Measurements from ENCODE around the gene SCAANT1. TPM values are rescaled to one million over a fixed set of nuclear protein-coding genes. Genes with fewer than 3 reads are reported as not detected.

Gene SCAANT1
- polyA plus RNA-seq, 3 donors, result not detected

DNA sequence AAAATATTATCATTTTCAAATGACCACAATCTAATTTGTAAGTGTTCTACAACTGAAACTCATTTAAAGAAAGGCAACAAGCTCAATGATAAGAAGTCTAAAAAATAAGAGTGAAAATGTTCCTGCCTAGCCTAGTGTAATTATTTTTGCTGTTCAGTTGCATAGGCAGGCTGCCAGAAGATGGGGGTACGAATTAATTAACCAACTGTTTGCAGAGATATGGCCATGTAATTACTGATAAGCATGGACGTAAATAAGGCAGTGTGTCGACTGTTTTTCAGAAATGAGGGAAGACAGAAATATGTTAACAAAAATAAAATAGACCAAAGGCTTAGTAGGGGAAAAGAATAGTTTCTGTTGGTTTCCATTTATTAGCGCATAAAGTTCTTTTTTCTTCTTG is 24.7 kb upstream of the SCAANT1 start:
- H3K9me3 Mint-ChIP-seq, result no peaks in the 10 kb centered on the region
- no peaks in the 10 kb centered on the region for H3K27me3 Mint-ChIP-seq (ENCODE audit: low read depth in 3 of 3)
- TF ChIP-seq, protein P1, sequence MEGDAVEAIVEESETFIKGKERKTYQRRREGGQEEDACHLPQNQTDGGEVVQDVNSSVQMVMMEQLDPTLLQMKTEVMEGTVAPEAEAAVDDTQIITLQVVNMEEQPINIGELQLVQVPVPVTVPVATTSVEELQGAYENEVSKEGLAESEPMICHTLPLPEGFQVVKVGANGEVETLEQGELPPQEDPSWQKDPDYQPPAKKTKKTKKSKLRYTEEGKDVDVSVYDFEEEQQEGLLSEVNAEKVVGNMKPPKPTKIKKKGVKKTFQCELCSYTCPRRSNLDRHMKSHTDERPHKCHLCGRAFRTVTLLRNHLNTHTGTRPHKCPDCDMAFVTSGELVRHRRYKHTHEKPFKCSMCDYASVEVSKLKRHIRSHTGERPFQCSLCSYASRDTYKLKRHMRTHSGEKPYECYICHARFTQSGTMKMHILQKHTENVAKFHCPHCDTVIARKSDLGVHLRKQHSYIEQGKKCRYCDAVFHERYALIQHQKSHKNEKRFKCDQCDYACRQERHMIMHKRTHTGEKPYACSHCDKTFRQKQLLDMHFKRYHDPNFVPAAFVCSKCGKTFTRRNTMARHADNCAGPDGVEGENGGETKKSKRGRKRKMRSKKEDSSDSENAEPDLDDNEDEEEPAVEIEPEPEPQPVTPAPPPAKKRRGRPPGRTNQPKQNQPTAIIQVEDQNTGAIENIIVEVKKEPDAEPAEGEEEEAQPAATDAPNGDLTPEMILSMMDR (IDR thresholded peaks at IDR 0.05), result no peak
- peak overlapping the region; percentile 59 to 89 (median 83) for H3K27ac Mint-ChIP-seq
- DNase-seq, result no peak
- no peak overlapping the region for H3K9ac ChIP-seq (ENCODE audit: insufficient read depth, low read length, poor library complexity, severe bottlenecking)
- no peaks in the 10 kb centered on the region for H3K27me3 ChIP-seq (ENCODE audit: control insufficient read depth in 2 of 2, insufficient read depth in 2 of 2, low read length in 2 of 2)
- no peaks in the 10 kb centered on the region for H3K9me3 ChIP-seq (replicated peaks in 1 of 2; ENCODE audit: control insufficient read depth in 1 of 2, insufficient read depth in 1 of 2, low read length in 2 of 2)
- no peak overlapping the region for H3K4me3 Mint-ChIP-seq
- H3K36me3 Mint-ChIP-seq, result peaks cover 5 to 16% of the 10 kb centered on the region in 2 donors
- H4K20me1 ChIP-seq (ENCODE audit: insufficient read depth, low read length), result peaks cover 52% of the 10 kb centered on the region
- intact Hi-C loops (cut with micrococcal nuclease), result no loop called here
- H3K27ac ChIP-seq (ENCODE audit: low read depth in 1 of 2, low read length in 2 of 2), result peak overlapping the region in 1 of 2 donors; percentile 67
- H3K4me1 Mint-ChIP-seq, result peaks cover 82% of the 10 kb centered on the region
- H3K4me1 ChIP-seq (ENCODE audit: control insufficient read depth in 1 of 2, insufficient read depth in 2 of 2, low read length in 2 of 2), result peaks cover 77 to 84% of the 10 kb centered on the region in 2 donors
- peak overlapping the region in 1 of 3 experiments; percentile 8 for H3K4me3 ChIP-seq (replicated peaks in 1 of 3; ENCODE audit: low read depth in 2 of 3, low read length in 3 of 3)
- H2AFZ ChIP-seq (ENCODE audit: insufficient read depth, low read depth, low read length, poor library complexity, severe bottlenecking), result no peak overlapping the region
- H3K79me2 ChIP-seq (ENCODE audit: insufficient read depth, low read length), result peaks cover 79% of the 10 kb centered on the region
- peaks cover 0 to 2% of the 10 kb centered on the region in 2 donors for H3K36me3 ChIP-seq (replicated peaks in 1 of 2; ENCODE audit: control insufficient read depth in 1 of 2, insufficient read depth in 2 of 2, low read length in 2 of 2)
- H3K4me2 ChIP-seq (replicated peaks; ENCODE audit: extremely low read depth, low read length, poor library complexity, severe bottlenecking), result peak overlapping the region; percentile 24
- no CpG with 5 or more reads among the region's 4 CpGs for WGBS (ENCODE audit: insufficient coverage)

DNA sequence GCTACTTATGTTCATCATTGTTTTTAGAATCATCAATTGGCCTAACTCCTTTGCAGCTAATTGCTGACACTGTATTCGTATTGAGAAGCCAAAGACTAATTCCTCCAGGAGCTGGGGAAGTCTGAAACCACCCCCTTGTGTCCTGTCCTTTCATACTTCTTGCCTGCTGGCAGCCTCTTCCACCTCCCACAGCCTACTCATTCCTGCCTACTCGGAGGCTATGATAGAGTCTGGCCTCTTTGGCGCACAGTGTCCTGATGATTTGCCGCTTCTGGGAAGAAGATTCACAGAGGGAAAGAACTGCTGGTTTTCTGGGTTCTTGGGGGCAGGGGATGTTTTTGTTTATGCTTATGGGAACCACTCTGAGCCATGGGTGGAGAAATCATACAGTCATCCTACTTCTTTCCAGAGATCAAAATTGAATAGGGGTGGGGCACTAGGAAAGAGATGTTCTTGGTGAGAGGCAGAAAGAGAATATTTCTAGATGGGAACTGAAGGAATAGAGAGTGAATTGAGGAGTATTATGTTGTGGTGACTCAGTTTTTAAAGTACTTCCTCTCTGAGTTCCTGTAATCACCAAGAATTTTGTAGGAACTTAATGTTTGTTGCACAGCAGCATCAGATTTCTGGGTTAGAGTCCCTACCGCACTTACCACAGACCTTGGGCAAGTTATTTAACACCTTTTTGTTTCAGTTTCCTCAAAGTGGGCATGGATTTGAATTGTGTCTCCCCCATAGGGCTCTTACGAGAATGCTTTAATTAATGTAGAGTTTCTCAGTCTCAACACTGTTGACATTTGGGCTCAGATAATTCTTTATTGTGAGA is 22.1 kb upstream of the SCAANT1 start:
- H3K9ac ChIP-seq (ENCODE audit: insufficient read depth, low read length, poor library complexity, severe bottlenecking), result no peak overlapping the region

More for the DNA sequence above, 22.1 kb upstream of the SCAANT1 start:
- Histone ChIP-seq H4K20me1 (ENCODE audit: insufficient read depth, low read length) (peaks cover 32% of the 10 kb centered on the region), H3K4me2 (replicated peaks; ENCODE audit: extremely low read depth, low read length, poor library complexity, severe bottlenecking) (peak overlapping the region; percentile 72), H3K27ac (ENCODE audit: low read depth in 1 of 2, low read length in 2 of 2) (peak overlapping the region; percentile 51 to 79), H3K36me3 (replicated peaks in 1 of 2; ENCODE audit: control insufficient read depth in 1 of 2, insufficient read depth in 2 of 2, low read length in 2 of 2) (no peaks in the 10 kb centered on the region), H2AFZ (ENCODE audit: insufficient read depth, low read depth, low read length, poor library complexity, severe bottlenecking) (no peak overlapping the region), H3K9me3 (replicated peaks in 1 of 2; ENCODE audit: control insufficient read depth in 1 of 2, insufficient read depth in 1 of 2, low read length in 2 of 2) (no peaks in the 10 kb centered on the region), H3K4me1 (ENCODE audit: control insufficient read depth in 1 of 2, insufficient read depth in 2 of 2, low read length in 2 of 2) (peaks cover 77 to 87% of the 10 kb centered on the region in 2 donors), H3K4me3 (replicated peaks in 1 of 3; ENCODE audit: low read depth in 2 of 3, low read length in 3 of 3) (peak overlapping the region in 1 of 3 experiments; percentile 61), H3K27me3 (ENCODE audit: control insufficient read depth in 2 of 2, insufficient read depth in 2 of 2, low read length in 2 of 2) (no peaks in the 10 kb centered on the region), H3K79me2 (ENCODE audit: insufficient read depth, low read length) (peaks cover 79% of the 10 kb centered on the region)
- DNase-seq, result peak; percentile 74 to 89 (median 80)
- TF ChIP-seq, protein P1 (IDR thresholded peaks at IDR 0.05), result no peak
- no peaks in the 10 kb centered on the region for H3K9me3 Mint-ChIP-seq
- H3K4me1 Mint-ChIP-seq, result peaks cover 92% of the 10 kb centered on the region
- WGBS (ENCODE audit: insufficient coverage), result no CpG with 5 or more reads among the region's 6 CpGs
- peak overlapping the region; percentile 39 to 83 for H3K4me3 Mint-ChIP-seq
- intact Hi-C loops (cut with micrococcal nuclease), result loop anchor here in 1 of 2 donors (5.0 kb wide), 1 partner anchor 33 kb away; no protein-coding TSS in a partner anchor
- peaks cover 17 to 26% of the 10 kb centered on the region in 2 donors for H3K36me3 Mint-ChIP-seq
- H3K27ac Mint-ChIP-seq, result peak overlapping the region; percentile 90 to 97 (median 95)
- H3K27me3 Mint-ChIP-seq (ENCODE audit: low read depth in 3 of 3), result peaks cover 0 to 2% (median 0%) of the 10 kb centered on the region in 3 donors
